ENCODE data around the gene ASCC2.
A peak's percentile ranks its signal among the peaks of the same experiment; 100 is the strongest.

Gene ASCC2

GRCh38 chr22:29769723-29770321 is 68.3 kb downstream of the ASCC2 start:
- no peak for DNase-seq (ENCODE audit: low read depth)
- no peak overlapping the region for H3K4me3 ChIP-seq (ENCODE audit: control insufficient read depth, low read depth, low read length)
- TF ChIP-seq CTCF (IDR thresholded peaks at IDR 0.05; ENCODE audit: control insufficient read depth, insufficient read depth, low read depth, low read length, missing control alignments), result no peak

GRCh38 chr22:29768052-29768693 is 69.9 kb downstream of the ASCC2 start:
- TF ChIP-seq CTCF (IDR thresholded peaks at IDR 0.05; ENCODE audit: control insufficient read depth, insufficient read depth, low read depth, low read length, missing control alignments), result no peak

GRCh38 chr22:29767171-29768051 is 70.7 kb downstream of the ASCC2 start, which contains the start of gene UQCR10:
UQCR10 (plus strand) TSS chr22:29767369; CDS start chr22:29767399, 30 bp downstream.
- no peak for TF ChIP-seq CTCF (IDR thresholded peaks at IDR 0.05; ENCODE audit: control insufficient read depth, insufficient read depth, low read depth, low read length, missing control alignments)
- H3K4me3 ChIP-seq (ENCODE audit: control insufficient read depth, low read depth, low read length), result peak within 1 kb of the TSS; percentile 92
- peak; percentile 61 for DNase-seq (ENCODE audit: low read depth)

More at GRCh38 chr22:29768052-29768693, 69.9 kb downstream of the ASCC2 start:
- H3K4me3 ChIP-seq (ENCODE audit: control insufficient read depth, low read depth, low read length), result peak overlapping the region; percentile 92
- DNase-seq (ENCODE audit: low read depth), result no peak

GRCh38 chr22:29766632-29767170 is 71.4 kb downstream of the ASCC2 start, which contains the start of gene ZMAT5:
ZMAT5 (minus strand) TSS chr22:29767007; CDS start chr22:29748544, 18,463 bp downstream.
- TF ChIP-seq CTCF (IDR thresholded peaks at IDR 0.05; ENCODE audit: control insufficient read depth, insufficient read depth, low read depth, low read length, missing control alignments), result no peak
- peak; percentile 79 for DNase-seq (ENCODE audit: low read depth)
- peak within 1 kb of the TSS; percentile 92 for H3K4me3 ChIP-seq (ENCODE audit: control insufficient read depth, low read depth, low read length)

- peak overlapping the region; percentile 85 for H3K4me3 ChIP-seq (ENCODE audit: control insufficient read depth, low read depth, low read length)
- no peak for DNase-seq (ENCODE audit: low read depth)
Observed at GRCh38 chr22:29765905-29766631, 72.0 kb downstream of the ASCC2 start.

More at GRCh38 chr22:29765905-29766631, 72.0 kb downstream of the ASCC2 start:
- TF ChIP-seq CTCF (IDR thresholded peaks at IDR 0.05; ENCODE audit: control insufficient read depth, insufficient read depth, low read depth, low read length, missing control alignments), result no peak

All from AG09309 (cell line).